Effector memory CD8-positive, alpha-beta T cell (primary cell): ENCODE data around the gene NFE2L2.
"Not testable (repeated sequence)": the region's sequence is repeated elsewhere in the genome, so short reads cannot be mapped to it uniquely, and the experiment has no call there.

Source experiments
- ATAC-seq: fragments of 150-1000 bp; cut with Tn5 transposase; replicated peaks from 2 replicates; pipeline ENCODE4 v1.10.0; 2021; ENCODE audit warnings: mild to moderate bottlenecking, moderate library complexity
- DNase-seq, 3 experiments: peaks; one replicate each; pipeline ENCODE4 v3.0.0; 2021
- H3K27ac Mint-ChIP-seq, 2 donors: one replicate each; pipeline ENCODE4 v1.8.0; 2022; ENCODE audit warnings: mild to moderate bottlenecking in 2 of 2, mixed read lengths in 2 of 2, moderate library complexity in 2 of 2
- H3K27me3 Mint-ChIP-seq, 2 donors: one replicate each; pipeline ENCODE4 v1.8.0; 2022; ENCODE audit warnings: mixed read lengths in 2 of 2
- H3K36me3 Mint-ChIP-seq: one replicate; pipeline ENCODE4 v1.8.0; 2022; ENCODE audit warnings: mild to moderate bottlenecking, moderate library complexity, mixed read lengths; ENCODE audit not compliant: insufficient read depth
- H3K4me1 Mint-ChIP-seq, 2 donors: one replicate each; pipeline ENCODE4 v1.8.0; 2022; ENCODE audit warnings: low read depth in 2 of 2, mixed read lengths in 2 of 2
- H3K4me3 Mint-ChIP-seq, 2 donors: one replicate each; pipeline ENCODE4 v1.8.0; 2022; ENCODE audit warnings: mild to moderate bottlenecking in 2 of 2, mixed read lengths in 2 of 2, moderate library complexity in 2 of 2
- H3K9me3 Mint-ChIP-seq, 2 donors: one replicate each; pipeline ENCODE4 v1.8.0; 2022; ENCODE audit warnings: mixed read lengths in 2 of 2

NFE2L2 gene

DNA sequence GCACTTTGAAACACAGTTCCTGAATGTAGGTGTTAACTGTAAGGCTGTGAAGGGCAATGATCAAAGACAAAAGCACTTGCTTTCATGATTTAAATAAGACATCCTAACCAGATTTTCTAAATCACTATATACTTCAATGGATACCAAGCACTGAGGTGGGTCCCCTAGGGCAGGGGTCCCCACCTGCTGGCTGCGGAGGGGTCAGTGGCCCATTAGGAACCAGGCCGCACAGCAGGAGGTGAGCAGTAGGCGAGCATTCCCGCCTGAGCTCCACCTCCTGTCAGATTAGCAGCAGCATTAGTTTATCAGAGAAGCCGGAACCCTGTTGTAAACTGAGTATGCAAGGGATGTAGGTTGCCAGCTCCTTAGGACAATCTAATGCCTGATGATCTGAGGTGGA lies 7.1 kb downstream of the NFE2L2 start:
- Mint-ChIP-seq H3K27me3 (no peaks in the 10 kb centered on the region), H3K27ac (peak overlapping the region; percentile 57 to 60), H3K4me3 (peak overlapping the region in 1 of 2 donors; percentile 49), H3K36me3 (peaks cover 31% of the 10 kb centered on the region), H3K4me1 (peaks cover 68 to 75% of the 10 kb centered on the region in 2 donors), H3K9me3 (no peaks in the 10 kb centered on the region)
- DNase-seq (no peak), ATAC-seq (no peak)

DNA sequence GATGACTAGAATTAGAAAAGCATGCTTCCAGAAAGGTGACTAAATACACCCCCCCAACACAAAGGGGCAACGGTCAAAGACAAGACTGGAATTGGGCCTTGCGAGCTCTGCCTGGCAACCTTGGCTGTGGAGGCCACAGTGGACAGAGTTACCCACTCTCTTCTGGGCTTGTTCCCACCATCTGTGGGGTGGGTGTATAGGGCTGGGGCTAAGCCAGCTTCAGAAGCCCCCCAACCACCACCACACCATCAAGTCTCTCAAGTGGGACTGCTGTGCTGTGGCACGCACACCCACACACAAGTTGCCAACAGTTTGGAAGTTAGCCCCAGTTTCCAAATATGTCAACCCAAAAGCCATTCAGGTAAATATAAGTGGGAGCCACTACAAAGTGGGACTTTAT lies 7.8 kb downstream of the NFE2L2 start:
- Mint-ChIP-seq H3K27me3 (no peaks in the 10 kb centered on the region), H3K4me1 (peaks cover 67 to 75% of the 10 kb centered on the region in 2 donors), H3K4me3 (peak overlapping the region in 1 of 2 donors; percentile 49), H3K27ac (peak overlapping the region in 1 of 2 donors; percentile 96), H3K36me3 (peaks cover 36% of the 10 kb centered on the region), H3K9me3 (no peaks in the 10 kb centered on the region)
- DNase-seq, result no peak
- ATAC-seq, result no peak

DNA sequence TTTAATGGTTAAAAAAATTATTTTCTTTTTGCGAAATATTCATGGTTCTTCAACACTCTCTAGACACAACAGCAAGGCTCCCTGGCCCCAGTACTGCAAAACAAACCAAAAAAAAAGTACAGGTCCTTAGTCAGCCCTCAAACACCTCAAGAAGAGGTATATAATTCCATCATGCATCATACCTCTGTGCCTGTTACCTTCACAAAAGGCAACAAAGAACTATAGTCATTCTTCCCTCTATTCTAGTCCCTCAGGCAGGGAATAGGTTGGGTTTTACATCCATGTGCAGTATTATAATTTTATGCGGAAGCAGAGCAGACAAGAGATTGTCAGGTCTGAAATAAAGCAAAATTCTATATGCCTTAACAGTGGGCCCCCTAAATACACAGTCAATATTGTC lies 8.5 kb downstream of the NFE2L2 start:
- ATAC-seq (no peak), DNase-seq (no peak)
- H3K4me1 Mint-ChIP-seq, result peaks cover 66 to 75% of the 10 kb centered on the region in 2 donors
- peaks cover 0 to 2% of the 10 kb centered on the region in 2 donors for H3K9me3 Mint-ChIP-seq
- H3K36me3 Mint-ChIP-seq, result peaks cover 42% of the 10 kb centered on the region
- no peaks in the 10 kb centered on the region for H3K27me3 Mint-ChIP-seq
- peak overlapping the region; percentile 8 to 21 for H3K4me3 Mint-ChIP-seq
- H3K27ac Mint-ChIP-seq, result peak overlapping the region; percentile 26 to 96

- no peak for DNase-seq
- peaks cover 43% of the 10 kb centered on the region for H3K36me3 Mint-ChIP-seq
Observed at GRCh38 chr2:177255227-177255601, 9.3 kb downstream of the NFE2L2 start.

DNA sequence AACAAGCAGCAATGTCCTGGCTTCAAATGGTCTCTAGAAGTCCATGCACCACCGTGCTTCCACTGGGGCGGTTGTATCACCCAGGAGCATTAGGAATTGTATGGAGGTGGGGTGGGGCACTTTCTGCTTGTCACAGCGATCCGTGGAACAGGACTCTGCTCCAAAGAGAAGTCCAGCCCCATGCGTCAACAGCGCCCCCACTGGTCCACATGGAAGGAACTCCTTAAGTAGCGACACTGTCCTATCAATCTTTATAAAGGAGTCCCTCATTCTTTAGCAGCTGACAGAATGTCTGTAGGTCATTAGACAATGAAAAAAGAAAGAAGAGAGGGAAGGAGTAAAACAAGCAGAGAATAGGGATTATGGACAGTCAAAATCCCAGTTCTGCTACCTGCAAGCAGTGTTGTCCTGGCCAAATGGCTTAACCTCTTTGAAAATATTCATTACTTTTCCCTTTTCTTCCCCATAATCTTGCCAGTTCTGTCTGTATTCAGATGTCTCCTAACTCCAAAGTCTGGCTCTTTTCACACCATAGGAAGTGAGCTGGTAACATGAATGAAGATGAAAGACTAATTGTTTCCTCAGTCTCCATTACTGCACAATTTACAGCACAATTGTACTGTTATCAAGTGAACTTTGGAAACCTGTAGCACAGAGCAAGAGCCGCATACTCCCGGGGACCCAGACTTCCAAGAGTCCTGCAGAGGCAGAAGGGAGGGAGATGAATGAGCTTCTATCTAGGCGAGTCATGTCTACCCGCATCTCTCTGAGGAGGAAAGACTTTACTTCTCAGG lies 9.9 kb downstream of the NFE2L2 start:
- Mint-ChIP-seq H3K36me3 (peaks cover 42% of the 10 kb centered on the region), H3K4me1 (peaks cover 67 to 76% of the 10 kb centered on the region in 2 donors), H3K9me3 (peaks cover 0 to 2% of the 10 kb centered on the region in 2 donors), H3K27me3 (no peaks in the 10 kb centered on the region), H3K4me3 (peak overlapping the region in 1 of 2 donors; percentile 20), H3K27ac (peak overlapping the region; percentile 63 to 96)
- ATAC-seq, result no peak
- DNase-seq, result no peak

More at GRCh38 chr2:177255227-177255601, 9.3 kb downstream of the NFE2L2 start:
- Mint-ChIP-seq H3K27ac (peak overlapping the region; percentile 63 to 96), H3K4me1 (peaks cover 67 to 74% of the 10 kb centered on the region in 2 donors), H3K27me3 (no peaks in the 10 kb centered on the region), H3K4me3 (no peak overlapping the region), H3K9me3 (peaks cover 0 to 2% of the 10 kb centered on the region in 2 donors)
- ATAC-seq, result no peak

GRCh38 chr2:177253704-177254103 lies 10.8 kb downstream of the NFE2L2 start:
- peaks cover 66 to 77% of the 10 kb centered on the region in 2 donors for H3K4me1 Mint-ChIP-seq
- peaks cover 37% of the 10 kb centered on the region for H3K36me3 Mint-ChIP-seq
- H3K27me3 Mint-ChIP-seq, result no peaks in the 10 kb centered on the region
- peaks cover 0 to 2% of the 10 kb centered on the region in 2 donors for H3K9me3 Mint-ChIP-seq
- peak overlapping the region in 1 of 2 donors; percentile 15 for H3K4me3 Mint-ChIP-seq
- ATAC-seq, result no peak
- DNase-seq, result no peak
- H3K27ac Mint-ChIP-seq, result peak overlapping the region; percentile 63 to 96

- H3K4me3 Mint-ChIP-seq, result peak overlapping the region; percentile 28 to 55
- ATAC-seq (no peak), DNase-seq (no peak)
- peaks cover 40% of the 10 kb centered on the region for H3K36me3 Mint-ChIP-seq
- H3K27ac Mint-ChIP-seq, result peak overlapping the region; percentile 87 to 96
- H3K4me1 Mint-ChIP-seq, result peaks cover 70 to 75% of the 10 kb centered on the region in 2 donors
- H3K9me3 Mint-ChIP-seq, result peaks cover 0 to 2% of the 10 kb centered on the region in 2 donors
- no peaks in the 10 kb centered on the region for H3K27me3 Mint-ChIP-seq
Observed at GRCh38 chr2:177252808-177253531, 11.6 kb downstream of the NFE2L2 start.

DNA sequence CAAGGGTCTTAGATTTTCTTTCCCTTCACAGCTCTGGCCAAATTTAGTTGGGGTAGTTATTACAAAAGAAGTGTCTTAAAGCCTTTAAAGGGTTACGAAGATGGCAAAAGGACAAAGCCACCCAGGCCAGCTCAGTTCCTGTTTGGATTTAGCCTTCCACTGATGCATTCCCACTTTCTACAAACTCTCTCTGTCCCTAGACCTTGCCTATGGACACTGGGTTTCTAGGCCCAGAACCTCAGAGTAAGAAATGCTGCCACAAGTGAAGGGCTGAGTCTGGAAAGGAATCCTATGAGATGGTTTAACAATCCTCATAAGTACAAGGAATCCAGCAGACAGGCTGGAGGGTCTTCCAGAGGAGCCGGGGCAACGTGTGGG lies 13.4 kb downstream of the NFE2L2 start:
- DNase-seq (no peak), ATAC-seq (no peak)
- H3K4me1 Mint-ChIP-seq, result peaks cover 60 to 67% of the 10 kb centered on the region in 2 donors
- peak overlapping the region; percentile 87 to 96 for H3K27ac Mint-ChIP-seq
- H3K4me3 Mint-ChIP-seq, result peak overlapping the region; percentile 28 to 55
- H3K27me3 Mint-ChIP-seq, result no peaks in the 10 kb centered on the region
- peaks cover 0 to 2% of the 10 kb centered on the region in 2 donors for H3K9me3 Mint-ChIP-seq
- peaks cover 42% of the 10 kb centered on the region for H3K36me3 Mint-ChIP-seq

GRCh38 chr2:177250461-177250860 lies 14.1 kb downstream of the NFE2L2 start:
- Mint-ChIP-seq H3K4me1 (peaks cover 63 to 65% of the 10 kb centered on the region in 2 donors), H3K9me3 (peaks cover 0 to 2% of the 10 kb centered on the region in 2 donors), H3K27ac (peak overlapping the region; percentile 87 to 96), H3K4me3 (no peak overlapping the region), H3K27me3 (no peaks in the 10 kb centered on the region), H3K36me3 (peaks cover 47% of the 10 kb centered on the region)
- ATAC-seq (no peak), DNase-seq (no peak)

DNA sequence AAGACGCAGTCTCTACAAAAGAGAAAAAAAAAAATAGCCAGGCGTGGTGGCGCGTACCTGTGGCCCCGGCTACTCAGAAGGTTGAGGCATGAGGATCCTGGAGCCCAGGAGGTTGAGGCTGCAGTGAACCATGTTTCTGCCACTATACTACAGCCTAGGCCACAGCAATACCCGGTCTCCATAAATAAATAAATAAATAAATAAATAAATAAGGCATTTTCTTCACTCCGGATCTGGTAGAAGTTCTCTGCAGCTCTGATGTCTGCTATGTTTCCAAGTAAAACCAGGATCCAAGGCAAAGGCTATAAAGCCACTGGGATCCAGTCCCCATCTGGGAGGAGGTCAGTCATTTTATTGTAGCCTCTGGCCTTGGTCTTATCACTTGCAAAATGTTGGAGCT lies 15.5 kb downstream of the NFE2L2 start:
- ATAC-seq (no peak), DNase-seq (no peak)
- Mint-ChIP-seq H3K27me3 (no peaks in the 10 kb centered on the region), H3K4me3 (no peak overlapping the region), H3K27ac (peak overlapping the region in 1 of 2 donors; percentile 86), H3K9me3 (peaks cover 0 to 2% of the 10 kb centered on the region in 2 donors), H3K36me3 (peaks cover 50% of the 10 kb centered on the region), H3K4me1 (peaks cover 54 to 68% of the 10 kb centered on the region in 2 donors)

DNA sequence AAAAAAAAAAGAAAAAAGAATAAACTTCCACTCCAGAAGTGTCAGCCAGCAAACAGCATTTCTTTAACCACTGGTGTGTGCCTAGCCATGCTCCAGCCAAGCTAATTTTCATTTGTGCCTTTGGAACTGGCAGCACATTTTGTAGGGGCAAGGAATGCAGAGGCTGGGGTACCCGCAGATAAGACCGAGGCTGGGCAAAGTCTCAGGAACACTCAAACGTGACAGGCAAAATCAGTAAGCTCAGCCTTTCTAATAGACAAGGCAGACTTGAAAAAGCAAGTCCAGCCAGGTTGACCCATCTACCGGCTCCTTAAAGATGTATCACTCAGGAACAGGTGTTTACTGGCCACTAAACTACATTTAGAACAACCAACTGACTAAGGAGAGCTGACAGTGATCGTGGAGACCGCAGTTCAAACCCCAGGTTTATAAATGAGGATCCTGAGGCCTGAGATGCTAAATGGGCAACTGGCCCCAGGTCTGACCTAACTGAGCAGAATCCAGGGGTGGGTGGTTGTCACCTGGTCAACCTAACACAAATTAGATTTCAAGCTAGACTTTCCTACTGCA lies 16.7 kb downstream of the NFE2L2 start:
- H3K9me3 Mint-ChIP-seq, result peaks cover 0 to 2% of the 10 kb centered on the region in 2 donors
- peak overlapping the region in 1 of 2 donors; percentile 70 for H3K27ac Mint-ChIP-seq
- DNase-seq (no peak), ATAC-seq (no peak)
- H3K4me1 Mint-ChIP-seq, result peaks cover 52 to 65% of the 10 kb centered on the region in 2 donors
- no peaks in the 10 kb centered on the region for H3K27me3 Mint-ChIP-seq
- H3K4me3 Mint-ChIP-seq, result peak overlapping the region; percentile 15 to 38
- peaks cover 42% of the 10 kb centered on the region for H3K36me3 Mint-ChIP-seq

DNA sequence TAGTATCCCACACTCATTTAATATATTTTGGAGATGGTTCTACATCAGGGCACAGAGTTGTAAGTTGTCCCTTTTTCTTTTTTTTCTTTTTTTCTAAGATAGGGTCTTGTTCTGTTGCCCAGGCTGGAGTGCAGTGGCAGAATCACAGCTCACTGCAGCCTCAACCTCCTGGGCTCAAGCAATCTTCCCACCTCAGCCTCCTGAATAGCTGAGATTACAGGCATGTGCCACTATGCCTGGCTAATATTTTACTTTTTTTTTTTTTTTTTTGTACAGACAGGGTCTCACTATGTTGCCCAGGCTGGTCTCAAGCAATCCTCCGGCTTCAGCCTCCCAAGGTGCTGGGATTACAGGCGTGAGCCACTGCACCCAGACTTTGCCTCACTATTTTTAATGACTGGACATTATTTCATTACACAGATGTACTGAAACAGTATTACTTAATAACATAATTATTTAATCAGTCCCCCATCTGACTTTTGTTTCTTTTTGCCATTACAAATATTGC lies 17.9 kb downstream of the NFE2L2 start:
- H3K27me3 Mint-ChIP-seq, H3K4me3 Mint-ChIP-seq, DNase-seq, H3K9me3 Mint-ChIP-seq, ATAC-seq: not testable (repeated sequence)
- Mint-ChIP-seq H3K27ac (peak overlapping the region; percentile 51 to 68), H3K4me1 (peaks cover 56 to 65% of the 10 kb centered on the region in 2 donors), H3K36me3 (peaks cover 36% of the 10 kb centered on the region)

GRCh38 chr2:177246000-177246399 lies 18.5 kb downstream of the NFE2L2 start:
- H3K9me3 Mint-ChIP-seq, result no peaks in the 10 kb centered on the region
- H3K36me3 Mint-ChIP-seq, result peaks cover 36% of the 10 kb centered on the region
- no peak overlapping the region for H3K4me3 Mint-ChIP-seq
- peaks cover 55 to 65% of the 10 kb centered on the region in 2 donors for H3K4me1 Mint-ChIP-seq
- peak overlapping the region; percentile 42 to 51 for H3K27ac Mint-ChIP-seq
- DNase-seq (no peak), ATAC-seq (no peak)
- H3K27me3 Mint-ChIP-seq, result no peaks in the 10 kb centered on the region
